ENCODE data around the gene LLCFC1.

DNA sequence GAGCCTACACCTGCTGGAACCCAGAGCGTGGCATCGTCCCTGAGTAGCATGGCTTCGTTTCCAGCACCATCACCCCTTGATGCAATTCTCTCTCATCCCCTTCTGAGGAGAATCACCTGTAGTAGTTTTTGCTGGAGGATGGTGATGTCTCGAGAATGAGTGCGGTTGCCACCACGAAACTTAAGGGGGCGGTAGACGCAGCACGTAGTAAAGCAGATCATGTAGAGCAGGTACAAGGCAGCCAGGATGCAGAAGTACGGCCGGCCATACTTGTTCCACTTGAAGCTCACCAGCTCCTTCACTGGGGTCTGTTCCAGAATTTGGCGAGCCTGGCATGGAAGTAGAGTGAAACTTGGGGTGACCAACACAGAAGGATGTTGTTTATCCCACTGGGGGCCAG, 13.9 kb upstream of the LLCFC1 start:
- TF ChIP-seq EZH2phosphoT487 (IDR thresholded peaks at IDR 0.05; ENCODE audit: insufficient read depth, low read depth): no peak
- TF ChIP-seq EZH2 (IDR thresholded peaks at IDR 0.05; ENCODE audit: insufficient read depth, poor library complexity, severe bottlenecking): no peak

Measured in GM23248 (cell line).